Sigmoid colon (tissue), 4 donors: ENCODE measurements around the gene GRIN1.

Source experiments
- EP300 ChIP-seq, 4 donors: sonication (generic); formaldehyde crosslinking; IDR thresholded peaks; one replicate each; pipeline ENCODE4 v1.6.1; 2017; ENCODE audit warnings: antibody characterized with exemption in 4 of 4
- POLR2A ChIP-seq, 2 donors: fragments of 450-650 bp; IDR thresholded peaks; one replicate each; pipeline ENCODE4 v1.6.1; 2016; ENCODE audit warnings: antibody characterized with exemption in 2 of 2, mild to moderate bottlenecking in 2 of 2, moderate library complexity in 2 of 2
- POLR2AphosphoS5 ChIP-seq, 4 donors: sonication (generic); formaldehyde crosslinking; IDR thresholded peaks; one replicate each; pipeline ENCODE4 v1.6.1; 2017; ENCODE audit warnings: antibody characterized with exemption in 4 of 4
- TF ChIP-seq, protein P1 (sequence below), 4 experiments: fragments of 450-650 bp in 3 of 4; fragments of 200-600 bp in 1 of 4; IDR thresholded peaks; one replicate each; pipeline ENCODE4 v1.5.1; 2016 to 2019; ENCODE audit warnings: antibody characterized with exemption in 4 of 4, mild to moderate bottlenecking in 3 of 4, moderate library complexity in 2 of 4

GRCh38 chr9:137099231-137099630 is 39.7 kb upstream of the GRIN1 start:
- TF ChIP-seq, protein P1, sequence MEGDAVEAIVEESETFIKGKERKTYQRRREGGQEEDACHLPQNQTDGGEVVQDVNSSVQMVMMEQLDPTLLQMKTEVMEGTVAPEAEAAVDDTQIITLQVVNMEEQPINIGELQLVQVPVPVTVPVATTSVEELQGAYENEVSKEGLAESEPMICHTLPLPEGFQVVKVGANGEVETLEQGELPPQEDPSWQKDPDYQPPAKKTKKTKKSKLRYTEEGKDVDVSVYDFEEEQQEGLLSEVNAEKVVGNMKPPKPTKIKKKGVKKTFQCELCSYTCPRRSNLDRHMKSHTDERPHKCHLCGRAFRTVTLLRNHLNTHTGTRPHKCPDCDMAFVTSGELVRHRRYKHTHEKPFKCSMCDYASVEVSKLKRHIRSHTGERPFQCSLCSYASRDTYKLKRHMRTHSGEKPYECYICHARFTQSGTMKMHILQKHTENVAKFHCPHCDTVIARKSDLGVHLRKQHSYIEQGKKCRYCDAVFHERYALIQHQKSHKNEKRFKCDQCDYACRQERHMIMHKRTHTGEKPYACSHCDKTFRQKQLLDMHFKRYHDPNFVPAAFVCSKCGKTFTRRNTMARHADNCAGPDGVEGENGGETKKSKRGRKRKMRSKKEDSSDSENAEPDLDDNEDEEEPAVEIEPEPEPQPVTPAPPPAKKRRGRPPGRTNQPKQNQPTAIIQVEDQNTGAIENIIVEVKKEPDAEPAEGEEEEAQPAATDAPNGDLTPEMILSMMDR (IDR thresholded peaks at IDR 0.05), result no peak
- no peak for TF ChIP-seq EP300 (IDR thresholded peaks at IDR 0.05)
- no peak for TF ChIP-seq POLR2A (IDR thresholded peaks at IDR 0.05)
- TF ChIP-seq POLR2AphosphoS5 (IDR thresholded peaks at IDR 0.05), result no peak
